ENCODE results near the gene EDNRA.

DNA sequence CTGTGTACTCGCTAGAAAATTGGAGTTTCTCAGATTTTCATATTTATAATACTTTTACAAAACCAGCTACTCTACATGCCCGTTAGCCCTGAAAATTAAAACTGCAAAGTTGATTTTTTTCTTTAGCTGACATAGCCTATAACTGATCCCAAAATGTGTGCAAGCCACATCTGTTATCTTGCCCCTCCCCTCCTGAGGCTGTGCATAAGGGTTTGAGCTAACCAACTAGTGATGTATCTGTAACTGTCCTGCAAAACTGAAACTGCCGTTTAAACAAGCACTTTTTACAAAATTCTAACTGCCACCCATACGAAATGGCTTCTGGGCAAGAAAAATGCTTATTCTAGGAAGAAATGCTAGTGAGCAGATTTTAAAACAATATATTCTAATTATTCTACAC lies 59.1 kb downstream of the EDNRA start:
- TF ChIP-seq, protein P1, sequence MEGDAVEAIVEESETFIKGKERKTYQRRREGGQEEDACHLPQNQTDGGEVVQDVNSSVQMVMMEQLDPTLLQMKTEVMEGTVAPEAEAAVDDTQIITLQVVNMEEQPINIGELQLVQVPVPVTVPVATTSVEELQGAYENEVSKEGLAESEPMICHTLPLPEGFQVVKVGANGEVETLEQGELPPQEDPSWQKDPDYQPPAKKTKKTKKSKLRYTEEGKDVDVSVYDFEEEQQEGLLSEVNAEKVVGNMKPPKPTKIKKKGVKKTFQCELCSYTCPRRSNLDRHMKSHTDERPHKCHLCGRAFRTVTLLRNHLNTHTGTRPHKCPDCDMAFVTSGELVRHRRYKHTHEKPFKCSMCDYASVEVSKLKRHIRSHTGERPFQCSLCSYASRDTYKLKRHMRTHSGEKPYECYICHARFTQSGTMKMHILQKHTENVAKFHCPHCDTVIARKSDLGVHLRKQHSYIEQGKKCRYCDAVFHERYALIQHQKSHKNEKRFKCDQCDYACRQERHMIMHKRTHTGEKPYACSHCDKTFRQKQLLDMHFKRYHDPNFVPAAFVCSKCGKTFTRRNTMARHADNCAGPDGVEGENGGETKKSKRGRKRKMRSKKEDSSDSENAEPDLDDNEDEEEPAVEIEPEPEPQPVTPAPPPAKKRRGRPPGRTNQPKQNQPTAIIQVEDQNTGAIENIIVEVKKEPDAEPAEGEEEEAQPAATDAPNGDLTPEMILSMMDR (IDR thresholded peaks at IDR 0.05) = no peak
- no peak for TF ChIP-seq POLR2AphosphoS5 (IDR thresholded peaks at IDR 0.05)
- TF ChIP-seq POLR2A (IDR thresholded peaks at IDR 0.05) = no peak
- TF ChIP-seq EP300 (IDR thresholded peaks at IDR 0.05) = no peak
